OCI-LY7 (cell line): ENCODE data around the gene LAMA3.

ENCODE experiments used
- EZH2phosphoT487 ChIP-seq: fragments of 200-600 bp; sonication (generic); IDR thresholded peaks from 2 replicates; pipeline ENCODE4 v1.6.1; 2018; ENCODE audit warnings: low read depth, borderline replicate concordance, mild to moderate bottlenecking, mixed run types, antibody characterized with exemption, low read length, moderate library complexity, mixed read lengths
- TF ChIP-seq, protein P1 (sequence below): fragments of 200-600 bp; sonication (generic); conservative IDR thresholded peaks from 2 replicates; pipeline ENCODE4 v1.5.1; 2014; ENCODE audit warnings: mild to moderate bottlenecking, antibody characterized with exemption, low read length, moderate library complexity, mixed read lengths

DNA sequence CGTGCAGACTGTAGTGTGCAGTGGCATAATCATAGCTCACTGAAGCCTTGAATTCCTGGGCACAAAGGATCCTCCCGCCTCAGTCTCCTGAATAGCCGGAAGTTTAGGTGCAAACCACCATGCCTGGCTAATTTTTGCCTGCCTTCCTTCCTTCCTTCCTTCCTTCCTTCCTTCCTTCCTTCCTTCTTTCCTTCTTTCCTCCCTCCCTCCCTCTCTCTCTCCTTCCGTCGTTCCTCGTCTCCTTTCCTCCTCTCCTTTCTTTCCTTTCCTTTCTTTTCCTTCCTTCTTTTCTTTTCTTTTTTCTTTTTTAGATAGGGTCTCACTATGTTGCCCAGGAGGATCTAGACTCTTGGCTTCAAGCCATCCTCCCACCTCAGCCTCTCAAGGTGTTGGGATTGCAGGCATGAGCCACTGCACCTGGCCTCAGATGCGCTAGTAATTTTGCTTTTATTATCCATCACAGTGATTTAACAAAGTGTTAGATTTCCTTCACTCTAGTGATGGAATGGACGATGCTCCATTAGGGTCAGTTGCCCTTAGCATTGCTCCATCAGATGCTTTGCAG lies 20.0 kb upstream of the LAMA3 start:
- no peak for TF ChIP-seq EZH2phosphoT487
- TF ChIP-seq, protein P1, sequence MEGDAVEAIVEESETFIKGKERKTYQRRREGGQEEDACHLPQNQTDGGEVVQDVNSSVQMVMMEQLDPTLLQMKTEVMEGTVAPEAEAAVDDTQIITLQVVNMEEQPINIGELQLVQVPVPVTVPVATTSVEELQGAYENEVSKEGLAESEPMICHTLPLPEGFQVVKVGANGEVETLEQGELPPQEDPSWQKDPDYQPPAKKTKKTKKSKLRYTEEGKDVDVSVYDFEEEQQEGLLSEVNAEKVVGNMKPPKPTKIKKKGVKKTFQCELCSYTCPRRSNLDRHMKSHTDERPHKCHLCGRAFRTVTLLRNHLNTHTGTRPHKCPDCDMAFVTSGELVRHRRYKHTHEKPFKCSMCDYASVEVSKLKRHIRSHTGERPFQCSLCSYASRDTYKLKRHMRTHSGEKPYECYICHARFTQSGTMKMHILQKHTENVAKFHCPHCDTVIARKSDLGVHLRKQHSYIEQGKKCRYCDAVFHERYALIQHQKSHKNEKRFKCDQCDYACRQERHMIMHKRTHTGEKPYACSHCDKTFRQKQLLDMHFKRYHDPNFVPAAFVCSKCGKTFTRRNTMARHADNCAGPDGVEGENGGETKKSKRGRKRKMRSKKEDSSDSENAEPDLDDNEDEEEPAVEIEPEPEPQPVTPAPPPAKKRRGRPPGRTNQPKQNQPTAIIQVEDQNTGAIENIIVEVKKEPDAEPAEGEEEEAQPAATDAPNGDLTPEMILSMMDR, result no peak
